MM.1S (cell line): ENCODE results near the gene NLE1.

ENCODE experiments used
- DNase-seq: peaks from one replicate; pipeline ENCODE4 v3.0.0-alpha.2; 2015
- H2AFZ ChIP-seq: fragments of 300-600 bp; sonication (generic); 2 replicates; pipeline ENCODE4 v1.6.0; 2016; ENCODE audit warnings: antibody characterized with exemption, low read length
- H3F3A ChIP-seq: fragments of 300-600 bp; sonication (generic); 2 replicates; pipeline ENCODE4 v1.6.1; 2016; ENCODE audit warnings: mild to moderate bottlenecking, antibody characterized with exemption, low read length, moderate library complexity, mixed read lengths; ENCODE audit not compliant: insufficient read depth
- H3K27ac ChIP-seq: fragments of 300-600 bp; sonication (generic); 2 replicates; pipeline ENCODE4 v1.5.1; 2016; ENCODE audit warnings: mild to moderate bottlenecking, low read length
- H3K27me3 ChIP-seq: fragments of 300-600 bp; sonication (generic); replicated peaks from 2 replicates; pipeline ENCODE4 v1.6.0; 2016; ENCODE audit warnings: low read length; ENCODE audit not compliant: insufficient read depth
- H3K36me3 ChIP-seq: fragments of 300-600 bp; sonication (generic); replicated peaks from 2 replicates; pipeline ENCODE4 v1.6.1; 2016; ENCODE audit warnings: mild to moderate bottlenecking, low read length, mixed read lengths; ENCODE audit not compliant: insufficient read depth
- H3K4me1 ChIP-seq: fragments of 300-600 bp; sonication (generic); 2 replicates; pipeline ENCODE4 v1.6.1; 2016; ENCODE audit warnings: low read length, mixed read lengths
- H3K4me2 ChIP-seq: fragments of 300-600 bp; sonication (generic); 2 replicates; pipeline ENCODE4 v1.6.0; 2016; ENCODE audit warnings: low read depth, low read length
- H3K4me3 ChIP-seq: fragments of 300-600 bp; sonication (generic); 2 replicates; pipeline ENCODE4 v1.5.1; 2016; ENCODE audit warnings: low read length, mixed read lengths
- H3K79me2 ChIP-seq: fragments of 300-600 bp; sonication (generic); 2 replicates; pipeline ENCODE4 v1.6.1; 2016; ENCODE audit warnings: mixed run types, low read length, mixed read lengths
- H3K9ac ChIP-seq: fragments of 300-600 bp; sonication (generic); 2 replicates; pipeline ENCODE4 v1.6.1; 2016; ENCODE audit warnings: low read length, mixed read lengths
- H3K9me2 ChIP-seq: fragments of 300-600 bp; sonication (generic); replicated peaks from 2 replicates; pipeline ENCODE4 v1.6.1; 2016; ENCODE audit warnings: mild to moderate bottlenecking, low read length, mixed read lengths; ENCODE audit not compliant: insufficient read depth
- H3K9me3 ChIP-seq: fragments of 300-600 bp; sonication (generic); replicated peaks from 2 replicates; pipeline ENCODE4 v1.6.1; 2016; ENCODE audit warnings: mild to moderate bottlenecking, low read length, mixed read lengths; ENCODE audit not compliant: insufficient read depth
- H4K20me1 ChIP-seq: fragments of 300-600 bp; sonication (generic); 2 replicates; pipeline ENCODE4 v1.6.1; 2016; ENCODE audit warnings: mild to moderate bottlenecking, low read length, moderate library complexity, mixed read lengths; ENCODE audit not compliant: insufficient read depth
- CTCF ChIP-seq: fragments of 300-600 bp; sonication (generic); IDR thresholded peaks from 2 replicates; pipeline ENCODE4 v1.5.1; 2016; ENCODE audit warnings: antibody characterized with exemption, low read length, mixed read lengths
- EZH2 ChIP-seq: fragments of 300-600 bp; sonication (generic); optimal IDR thresholded peaks from 2 replicates; pipeline ENCODE3; 2017; ENCODE audit warnings: low read depth, mild to moderate bottlenecking, antibody characterized with exemption, low read length, mixed read lengths
- EZH2phosphoT487 ChIP-seq: fragments of 300-600 bp; sonication (generic); IDR thresholded peaks from 2 replicates; pipeline ENCODE4 v1.6.1; 2018; ENCODE audit warnings: antibody characterized with exemption, low read length

Gene NLE1

GRCh38 chr17:35086931-35087573 is 55.1 kb downstream of the NLE1 start:
- Histone ChIP-seq H3K4me1 (peaks cover 28% of the 10 kb centered on the region), H3F3A (peaks cover 14% of the 10 kb centered on the region), H3K4me3 (peak overlapping the region; percentile 74), H3K27me3 (no peaks in the 10 kb centered on the region), H3K9me3 (no peaks in the 10 kb centered on the region), H3K27ac (no peak overlapping the region), H3K9ac (peak overlapping the region; percentile 75; the same call in 1 of the 2 replicates), H4K20me1 (no peaks in the 10 kb centered on the region), H3K4me2 (peak overlapping the region; percentile 75), H3K79me2 (peaks cover 62% of the 10 kb centered on the region), H3K36me3 (no peaks in the 10 kb centered on the region), H2AFZ (no peak overlapping the region), H3K9me2 (no peaks in the 10 kb centered on the region)
- DNase-seq: no peak
- TF ChIP-seq CTCF (no peak), EZH2phosphoT487 (no peak), EZH2 (no peak)

- no peak for DNase-seq
- H3K27me3 ChIP-seq: no peaks in the 10 kb centered on the region
- TF ChIP-seq CTCF (no peak), EZH2 (no peak)
- no peak overlapping the region for H3K27ac ChIP-seq
- H3K9me3 ChIP-seq: no peaks in the 10 kb centered on the region
- peaks cover 19% of the 10 kb centered on the region for H3F3A ChIP-seq
- H3K9me2 ChIP-seq: no peaks in the 10 kb centered on the region
- H4K20me1 ChIP-seq: no peaks in the 10 kb centered on the region
- no peak overlapping the region for H3K9ac ChIP-seq
- H3K4me1 ChIP-seq: peaks cover 37% of the 10 kb centered on the region
- H2AFZ ChIP-seq: no peak overlapping the region
- no peak overlapping the region for H3K4me3 ChIP-seq
- no peaks in the 10 kb centered on the region for H3K36me3 ChIP-seq
- no peak overlapping the region for H3K4me2 ChIP-seq
- H3K79me2 ChIP-seq: peaks cover 68% of the 10 kb centered on the region
Measured at GRCh38 chr17:35086164-35086563, 55.9 kb downstream of the NLE1 start.

GRCh38 chr17:35084987-35085386 is 57.1 kb downstream of the NLE1 start:
- no peaks in the 10 kb centered on the region for H4K20me1 ChIP-seq
- peaks cover 79% of the 10 kb centered on the region for H3K79me2 ChIP-seq
- no peaks in the 10 kb centered on the region for H3K9me3 ChIP-seq
- no peak overlapping the region for H3K4me2 ChIP-seq
- no peak for DNase-seq
- no peak overlapping the region for H2AFZ ChIP-seq
- H3K27me3 ChIP-seq: no peaks in the 10 kb centered on the region
- no peaks in the 10 kb centered on the region for H3K36me3 ChIP-seq
- H3K4me1 ChIP-seq: peaks cover 48% of the 10 kb centered on the region
- no peak for TF ChIP-seq EZH2phosphoT487
- no peak overlapping the region for H3K27ac ChIP-seq
- peaks cover 28% of the 10 kb centered on the region for H3F3A ChIP-seq
- no peak overlapping the region for H3K4me3 ChIP-seq
- H3K9ac ChIP-seq: no peak overlapping the region
- H3K9me2 ChIP-seq: no peaks in the 10 kb centered on the region

GRCh38 chr17:35083071-35083470 is 59.0 kb downstream of the NLE1 start:
- Histone ChIP-seq H4K20me1 (no peaks in the 10 kb centered on the region), H3K36me3 (no peaks in the 10 kb centered on the region), H2AFZ (no peak overlapping the region), H3K4me1 (peaks cover 52% of the 10 kb centered on the region), H3K27me3 (no peaks in the 10 kb centered on the region), H3K27ac (no peak overlapping the region), H3K9me2 (no peaks in the 10 kb centered on the region), H3K4me3 (no peak overlapping the region), H3K79me2 (peaks cover 91% of the 10 kb centered on the region), H3K4me2 (no peak overlapping the region; the same call in 1 of the 2 replicates), H3K9me3 (no peaks in the 10 kb centered on the region), H3F3A (peaks cover 21% of the 10 kb centered on the region), H3K9ac (no peak overlapping the region)
- no peak for DNase-seq
- TF ChIP-seq EZH2: no peak
- TF ChIP-seq CTCF: no peak
- TF ChIP-seq EZH2phosphoT487: no peak
